COLO829 (cell line): ENCODE data around the gene PRRC2B.
"Not testable (repeated sequence)": the region's sequence is repeated elsewhere in the genome, so short reads cannot be mapped to it uniquely, and the experiment has no call there.

ENCODE experiments used
- DNase-seq: peaks from one replicate; pipeline ENCODE4 v3.0.0; 2012; ENCODE audit warnings: low spot score

PRRC2B gene

DNA sequence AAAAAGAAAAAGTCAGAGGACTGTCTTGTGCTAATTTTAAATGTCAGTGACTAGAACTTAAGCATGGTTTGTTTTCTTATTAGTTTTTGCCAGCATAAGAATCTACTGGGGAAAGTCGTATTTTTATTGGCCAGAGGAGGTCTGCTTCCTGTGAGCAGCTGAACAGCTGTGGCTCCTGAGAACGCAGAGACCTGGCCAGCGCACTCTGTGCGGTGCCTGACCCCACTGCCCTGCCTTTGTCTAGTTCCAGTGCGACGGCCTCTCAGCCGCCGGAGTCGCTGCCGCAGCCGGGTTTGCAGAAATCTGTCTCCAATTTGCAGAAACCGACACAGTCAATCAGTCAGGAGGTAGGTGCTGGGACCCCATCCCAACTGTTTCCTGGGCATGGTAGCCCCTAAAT lies 42.5 kb downstream of the PRRC2B start:
- no peak for DNase-seq

GRCh38 chr9:131436865-131437271 lies 43.0 kb downstream of the PRRC2B start:
- DNase-seq = no peak

GRCh38 chr9:131438190-131438589 lies 44.3 kb downstream of the PRRC2B start:
- no peak for DNase-seq

DNA sequence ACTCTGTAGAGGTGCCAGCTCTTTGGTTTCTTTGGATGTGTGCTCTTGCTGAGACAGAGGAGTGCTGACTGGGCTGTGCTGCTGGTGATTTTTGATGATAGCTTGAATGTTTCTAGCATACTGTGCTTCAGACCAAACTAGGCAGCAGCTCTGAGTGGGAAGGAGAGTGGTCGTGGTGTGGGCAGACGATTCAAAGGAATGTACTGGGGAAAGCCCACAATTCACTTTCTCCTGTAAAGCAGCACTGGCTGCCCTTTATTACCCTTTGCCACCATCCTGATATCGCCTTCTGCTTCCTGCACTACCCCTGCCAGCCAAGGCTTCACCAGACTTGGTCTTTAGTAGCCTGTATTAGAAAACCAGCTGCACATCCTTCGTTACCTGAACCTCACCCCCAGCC lies 45.3 kb downstream of the PRRC2B start:
- DNase-seq = no peak

- no peak for DNase-seq
Observed at GRCh38 chr9:131441441-131441840, 47.6 kb downstream of the PRRC2B start.

- DNase-seq = no peak
Observed at GRCh38 chr9:131442351-131442750, 48.5 kb downstream of the PRRC2B start.

- DNase-seq = no peak
Observed at GRCh38 chr9:131443648-131444047, 49.8 kb downstream of the PRRC2B start.

- DNase-seq = no peak
Observed at GRCh38 chr9:131446276-131446675, 52.4 kb downstream of the PRRC2B start.

DNA sequence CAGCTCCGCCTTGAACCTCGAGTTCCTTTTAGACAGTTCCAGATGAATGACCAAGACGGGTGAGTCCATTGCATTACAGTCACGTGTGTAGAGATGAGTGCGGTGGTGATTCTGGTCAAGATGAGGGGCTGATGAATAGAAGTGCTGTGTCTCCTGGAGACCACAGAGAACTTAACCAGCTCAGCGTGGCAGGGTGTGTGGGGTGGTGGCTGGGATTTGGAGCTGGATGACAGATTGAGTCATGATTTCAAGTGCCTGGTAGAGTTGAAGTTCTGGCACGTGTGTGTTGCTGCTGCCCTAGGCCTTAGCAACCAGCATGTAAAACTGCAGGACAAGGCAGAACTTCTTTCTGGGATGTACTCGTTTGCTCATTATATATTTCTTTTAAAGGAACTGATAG lies 53.3 kb downstream of the PRRC2B start:
- DNase-seq = peak; percentile 59

DNA sequence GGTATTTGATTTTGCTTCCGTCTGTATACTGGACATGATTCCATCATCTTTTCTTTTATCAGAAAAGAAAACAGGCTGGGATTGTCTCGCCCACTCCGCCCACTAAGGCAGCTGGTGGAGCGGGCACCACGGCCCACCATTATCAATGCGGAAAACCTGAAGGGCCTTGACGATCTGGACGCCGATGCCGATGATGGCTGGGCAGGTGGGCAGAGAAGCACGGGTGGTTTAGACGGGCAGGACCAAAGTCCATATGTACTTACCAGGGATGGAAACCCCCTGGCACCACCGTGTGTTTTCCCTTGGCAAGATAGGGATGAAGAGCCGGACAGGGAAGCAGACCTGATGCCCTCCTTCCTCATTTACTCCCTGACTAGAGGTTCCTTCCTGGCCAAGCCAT lies 53.7 kb downstream of the PRRC2B start:
- no peak for DNase-seq

- DNase-seq = no peak
Observed at GRCh38 chr9:131448818-131449217, 54.9 kb downstream of the PRRC2B start.

DNA sequence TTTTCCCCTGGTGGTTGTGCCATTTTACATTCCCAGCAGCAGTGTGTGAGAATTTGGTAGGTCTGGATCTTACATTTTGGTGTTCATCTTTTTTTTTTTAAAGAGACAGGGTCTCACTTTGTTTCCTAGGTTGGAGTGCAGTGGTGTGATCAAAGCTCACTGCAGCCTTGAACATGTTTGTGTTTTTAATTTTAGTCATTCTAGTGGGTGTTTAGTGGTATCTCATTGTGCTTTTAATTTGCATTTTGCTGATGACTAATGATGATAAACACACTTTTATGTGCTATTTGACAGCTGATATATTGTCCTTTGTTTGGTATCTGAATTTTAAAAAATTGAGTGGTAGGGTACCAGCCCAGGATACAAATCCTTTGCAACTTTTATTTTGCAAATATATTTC lies 55.4 kb downstream of the PRRC2B start:
- no peak for DNase-seq

- no peak for DNase-seq
Observed at GRCh38 chr9:131454028-131454427, 60.1 kb downstream of the PRRC2B start.

- not testable (repeated sequence) for DNase-seq
Observed at GRCh38 chr9:131455655-131456054, 61.8 kb downstream of the PRRC2B start.

DNA sequence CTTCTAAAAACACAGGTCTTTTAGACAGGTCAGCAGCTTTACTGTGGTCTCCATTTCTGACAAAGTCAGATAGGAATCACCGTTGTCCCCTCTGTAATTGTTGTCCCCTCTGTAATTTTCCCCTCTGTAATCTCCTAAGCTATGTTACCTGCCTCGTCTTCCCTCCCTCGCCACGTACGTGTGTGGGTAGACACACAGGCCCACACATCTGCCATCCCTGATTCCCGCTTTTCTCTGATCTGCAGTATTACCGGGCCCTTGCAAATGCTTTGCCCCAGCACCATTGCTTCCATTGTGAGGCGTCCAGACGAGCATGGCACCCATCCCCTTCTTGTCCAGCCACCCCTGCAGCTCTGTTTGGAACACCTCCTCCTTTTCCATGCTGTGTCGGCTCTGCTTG lies 63.9 kb downstream of the PRRC2B start:
- no peak for DNase-seq

- DNase-seq = no peak
Observed at GRCh38 chr9:131459056-131459455, 65.2 kb downstream of the PRRC2B start.

DNA sequence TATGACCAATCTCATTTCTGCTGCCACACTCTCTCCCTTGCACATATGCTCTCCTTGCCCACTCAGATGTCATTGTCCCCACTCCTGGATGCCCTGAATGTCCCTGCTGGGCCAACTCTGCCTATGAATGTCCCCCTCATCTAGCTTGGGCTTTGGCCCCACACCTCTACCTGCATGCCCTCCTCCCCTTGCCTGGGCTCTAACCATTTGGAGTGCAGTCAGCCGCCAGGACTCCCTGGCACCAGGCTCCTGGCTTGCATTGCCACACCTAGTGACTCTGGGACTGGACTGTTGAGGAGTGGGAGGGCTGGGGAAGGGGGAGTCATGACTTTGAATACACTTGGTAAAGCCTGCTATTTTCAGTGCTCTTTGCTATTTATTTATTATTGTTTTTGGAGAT lies 67.3 kb downstream of the PRRC2B start:
- DNase-seq = no peak

DNA sequence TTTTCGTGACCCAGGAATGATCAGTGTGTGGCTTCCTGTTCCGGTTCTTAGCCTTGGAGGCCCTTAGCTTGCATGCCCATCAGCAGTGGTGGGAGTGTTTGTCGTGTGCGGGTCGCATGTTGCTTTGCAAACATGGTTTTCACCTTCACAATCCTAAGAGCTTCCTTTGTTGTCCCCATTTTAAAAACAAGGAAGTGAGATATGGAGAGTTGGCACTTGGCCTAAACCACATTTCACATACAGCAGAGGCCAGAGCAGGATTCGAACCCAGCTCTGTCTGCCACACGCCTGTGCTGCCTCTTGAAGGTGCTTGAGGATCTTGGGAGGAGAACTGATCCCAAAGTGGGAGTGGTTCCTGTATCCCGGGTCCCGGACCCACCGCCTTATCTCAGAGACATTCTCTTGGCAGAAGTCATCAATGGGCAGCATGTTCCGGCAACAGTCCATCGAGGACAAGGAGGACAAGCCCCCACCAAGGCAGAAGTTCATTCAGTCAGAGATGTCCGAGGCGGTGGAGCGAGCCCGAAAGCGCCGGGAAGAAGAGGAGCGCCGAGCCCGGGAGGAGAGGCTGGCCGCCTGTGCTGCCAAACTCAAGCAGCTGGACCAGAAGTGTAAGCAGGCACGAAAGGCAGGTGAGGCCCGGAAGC lies 70.6 kb downstream of the PRRC2B start:
- DNase-seq = no peak

DNA sequence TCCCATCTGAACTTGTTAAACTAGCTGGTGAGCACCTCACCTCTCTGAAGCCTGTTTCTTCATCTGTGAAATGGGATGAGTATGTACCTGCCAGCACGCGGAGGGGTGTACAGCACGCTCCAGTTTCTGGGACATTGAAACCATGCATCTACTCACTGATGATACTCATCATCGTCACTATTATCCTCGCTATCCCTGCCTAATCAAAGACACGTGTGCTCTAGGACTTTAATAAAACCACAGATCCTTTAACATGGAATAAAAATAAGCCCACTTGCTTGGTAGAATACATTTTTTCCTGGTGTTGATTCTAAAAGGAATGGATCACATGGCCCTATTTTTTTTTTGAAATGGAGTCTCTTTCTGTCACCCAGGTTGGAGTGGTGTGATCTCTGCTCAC lies 71.5 kb downstream of the PRRC2B start:
- DNase-seq = no peak

- no peak for DNase-seq
Observed at GRCh38 chr9:131467214-131467935, 73.5 kb downstream of the PRRC2B start.

DNA sequence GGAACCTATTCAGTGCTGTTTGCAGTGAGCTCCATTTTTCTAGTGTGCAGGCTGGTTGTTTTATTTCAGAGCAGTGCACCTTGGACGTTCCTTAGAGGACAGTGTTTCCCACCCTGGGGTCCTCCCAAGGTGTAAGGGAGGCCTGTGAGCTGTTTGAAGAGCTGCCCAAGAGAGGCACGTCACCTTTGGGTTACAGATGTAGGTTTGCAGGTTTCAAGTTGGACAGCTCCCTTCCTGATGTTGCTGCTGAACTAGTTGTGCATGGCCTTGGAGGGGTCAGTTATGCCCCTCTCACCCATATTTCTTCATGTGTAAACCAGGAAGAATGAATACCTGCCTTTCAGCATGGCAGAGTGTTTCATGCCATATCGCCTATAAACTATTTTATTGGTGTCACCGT lies 74.1 kb downstream of the PRRC2B start:
- DNase-seq = no peak

DNA sequence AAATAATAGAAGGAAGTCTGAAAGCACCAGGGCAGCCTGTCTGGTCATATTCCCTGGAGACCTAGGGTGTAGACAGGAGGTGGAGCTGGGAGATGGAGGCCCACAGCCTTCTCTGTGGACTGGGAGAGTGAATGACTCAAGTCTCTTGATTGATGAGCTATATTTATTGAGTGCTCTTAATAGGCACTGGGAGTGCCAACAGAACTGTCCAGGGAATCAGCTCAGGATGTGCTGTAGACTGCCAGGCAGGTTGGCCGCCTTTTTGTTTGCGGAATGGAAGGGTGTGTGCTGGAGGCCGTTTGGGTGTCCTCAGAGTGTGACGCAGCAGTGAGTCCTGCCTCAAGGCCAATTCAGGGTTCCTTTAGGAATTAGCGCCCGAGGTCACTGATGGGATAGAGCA lies 75.5 kb downstream of the PRRC2B start:
- no peak for DNase-seq

GRCh38 chr9:131469951-131470350 lies 76.1 kb downstream of the PRRC2B start:
- no peak for DNase-seq

- no peak for DNase-seq
Observed at GRCh38 chr9:131470581-131470991, 76.7 kb downstream of the PRRC2B start.
